GM21619 (cell line): ENCODE data around the gene TARS3.
"Not testable (repeated sequence)": the region's sequence is repeated elsewhere in the genome, so short reads cannot be mapped to it uniquely, and the experiment has no call there.

ENCODE experiments used
- ATAC-seq: cut with Tn5 transposase; IDR thresholded peaks from one replicate; pipeline ENCODE4 v1.9.1; 2021; ENCODE audit not compliant: unreplicated experiment

The TARS3 gene

GRCh38 chr15:101657171-101657570 lies 67.1 kb downstream of the TARS3 start:
- ATAC-seq: no peak

GRCh38 chr15:101654624-101655337 lies 69.5 kb downstream of the TARS3 start:
- ATAC-seq: not testable (repeated sequence)

- ATAC-seq: no peak
Measured at GRCh38 chr15:101654171-101654570, 70.1 kb downstream of the TARS3 start.

- no peak for ATAC-seq
Measured at GRCh38 chr15:101652786-101653430, 71.4 kb downstream of the TARS3 start.

GRCh38 chr15:101652098-101652785 lies 72.0 kb downstream of the TARS3 start, which contains the start of gene TM2D3:
TSS of gene TM2D3 (minus strand) at chr15:101652381. CDS start at chr15:101652361, 20 bp downstream.
- ATAC-seq: peak; percentile 88

- peak; percentile 30 for ATAC-seq
Measured at GRCh38 chr15:101651554-101652097, 72.6 kb downstream of the TARS3 start.

GRCh38 chr15:101650145-101650544 lies 74.1 kb downstream of the TARS3 start:
- ATAC-seq: no peak

DNA sequence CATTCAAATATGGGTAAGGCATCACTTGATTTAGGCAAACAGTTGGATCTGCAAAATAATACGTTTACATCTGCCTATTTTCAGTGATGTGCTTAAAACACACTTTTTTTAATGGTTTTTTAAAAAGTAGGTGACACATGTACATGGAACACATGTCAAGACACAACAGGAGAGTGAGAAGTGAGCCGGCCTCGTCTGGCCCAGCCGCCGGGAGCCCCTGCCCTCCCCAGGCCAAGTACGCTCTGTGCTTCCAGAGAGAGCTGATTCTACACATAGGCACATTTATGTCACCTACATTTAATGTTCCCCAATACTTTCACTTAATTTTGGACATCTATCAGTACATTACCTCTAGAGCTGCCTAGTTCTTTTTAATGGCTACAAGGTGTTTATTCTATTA lies 75.9 kb downstream of the TARS3 start:
- ATAC-seq: no peak

DNA sequence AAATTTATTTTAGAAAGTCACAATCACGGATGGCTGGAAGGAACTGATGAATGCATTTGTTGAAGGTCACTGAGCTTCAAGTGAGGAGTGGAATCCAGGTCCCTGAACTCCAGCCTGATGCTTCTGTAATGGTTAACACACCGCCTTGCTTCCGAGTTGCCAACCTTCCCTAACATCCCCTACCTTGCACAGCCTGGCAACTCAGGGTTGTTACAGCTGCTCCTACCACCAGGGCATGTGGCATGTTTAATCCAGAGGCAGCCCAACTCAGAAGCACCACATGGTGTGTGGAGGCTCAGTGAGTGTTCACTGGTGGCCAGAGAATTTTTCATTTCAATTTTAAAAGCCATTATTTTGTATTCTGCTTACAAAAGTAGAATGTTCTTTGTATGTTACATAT lies 77.0 kb downstream of the TARS3 start:
- no peak for ATAC-seq

DNA sequence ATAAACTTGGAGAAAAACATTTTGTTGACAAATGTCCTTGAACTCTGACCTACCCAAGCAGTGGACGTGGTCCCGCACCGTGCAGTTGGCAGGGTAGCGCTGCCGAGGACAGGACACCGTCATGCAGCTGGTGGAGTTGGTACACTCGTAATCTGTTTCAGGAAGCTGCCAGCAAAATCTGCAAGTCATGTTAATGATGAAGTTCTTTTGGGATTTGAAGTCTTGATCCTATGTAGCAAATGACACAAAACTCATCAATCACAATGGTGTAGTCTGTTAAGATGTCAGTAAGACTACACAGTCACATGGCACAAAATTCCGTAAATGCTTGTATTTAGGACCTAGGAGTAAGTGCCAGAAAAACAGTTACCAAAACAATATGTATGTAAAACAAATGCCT lies 77.6 kb downstream of the TARS3 start:
- ATAC-seq: no peak

DNA sequence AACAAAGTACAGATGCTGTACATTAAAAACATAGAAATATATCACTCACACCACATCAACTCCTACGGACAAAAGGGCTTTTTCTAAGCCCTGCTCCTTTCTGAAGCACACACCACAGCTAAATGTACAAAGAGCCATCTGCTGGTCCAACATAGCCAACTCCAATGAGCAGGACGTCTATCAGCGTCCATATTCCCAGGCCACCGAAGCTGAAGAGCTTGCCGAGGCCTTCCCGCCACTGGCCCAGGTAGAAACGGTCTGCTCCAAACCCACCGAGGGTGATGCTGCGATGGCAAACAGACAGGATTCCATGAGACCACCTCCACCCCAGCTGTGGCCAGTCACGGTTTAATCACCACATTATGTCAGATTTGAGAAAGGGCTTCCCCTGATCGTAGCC lies 81.9 kb downstream of the TARS3 start:
- ATAC-seq: no peak

DNA sequence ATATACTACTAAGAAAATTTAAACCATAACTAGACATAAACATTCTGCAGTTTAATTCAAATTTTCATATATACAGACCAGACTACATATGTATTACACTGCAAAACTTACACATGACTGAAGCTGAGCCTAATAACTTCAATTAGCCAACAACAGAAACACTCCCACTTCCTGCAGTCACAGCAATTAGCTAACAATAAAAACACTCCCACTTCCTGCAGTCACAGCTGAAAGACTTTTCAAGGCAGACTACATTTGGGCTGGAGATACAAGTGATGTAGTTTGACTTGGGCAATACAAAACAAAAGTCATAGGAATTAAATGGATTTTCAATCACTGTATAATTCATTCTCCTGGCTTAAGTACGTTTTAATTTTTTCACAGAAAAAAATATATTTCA lies 82.4 kb downstream of the TARS3 start:
- ATAC-seq: no peak

DNA sequence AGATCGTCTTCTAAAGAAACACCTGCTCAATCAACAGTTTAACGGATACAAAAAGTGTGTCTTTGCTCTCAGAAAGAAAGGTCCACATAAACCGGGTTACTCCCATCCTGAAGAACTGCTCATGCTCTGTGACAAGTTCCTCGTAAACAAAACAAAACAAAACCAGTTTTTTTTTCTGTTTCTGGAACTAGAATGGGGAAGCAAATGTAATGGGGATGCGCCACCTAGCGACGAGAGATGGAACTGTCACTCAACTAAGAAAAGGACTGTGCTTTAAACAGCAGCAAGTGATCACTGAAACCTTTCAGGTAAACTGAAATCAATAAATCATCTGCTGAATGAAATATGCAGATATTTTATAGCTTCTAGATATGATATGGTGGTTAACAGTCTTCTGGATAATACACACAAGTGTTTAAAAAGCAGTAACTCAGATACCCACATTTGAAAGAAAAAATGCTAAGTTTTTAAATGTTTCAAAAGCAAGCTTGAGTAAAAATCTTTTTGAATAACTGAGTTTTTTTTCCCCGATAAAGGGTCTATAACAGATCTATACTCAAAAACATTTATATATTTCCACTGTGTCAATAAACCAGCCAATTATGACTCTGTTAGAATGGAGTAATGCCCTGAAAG lies 83.0 kb downstream of the TARS3 start:
- peak; percentile 66 for ATAC-seq

GRCh38 chr15:101639667-101640066 lies 84.6 kb downstream of the TARS3 start:
- no peak for ATAC-seq

GRCh38 chr15:101637919-101638318 lies 86.4 kb downstream of the TARS3 start:
- ATAC-seq: no peak

DNA sequence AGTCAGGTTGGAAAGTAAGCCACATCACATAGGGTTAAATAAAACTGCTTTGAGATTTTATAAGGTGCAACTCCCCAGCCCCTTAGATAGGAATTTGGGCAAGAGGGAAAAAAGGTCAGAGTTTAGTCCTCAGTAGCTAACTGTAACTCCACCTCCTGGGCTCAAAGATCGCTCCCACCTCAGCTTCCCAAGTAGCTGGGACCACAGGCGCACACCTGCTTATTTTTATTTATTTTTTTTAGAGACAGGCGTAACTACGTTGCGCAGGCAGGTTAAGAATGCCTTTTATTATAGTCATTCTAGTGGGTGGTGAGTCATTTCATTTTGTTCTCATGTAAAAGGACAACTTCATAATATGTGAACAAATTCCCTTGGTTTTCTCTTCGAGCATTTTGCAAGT lies 86.8 kb downstream of the TARS3 start:
- ATAC-seq: no peak

- no peak for ATAC-seq
Measured at GRCh38 chr15:101637038-101637437, 87.2 kb downstream of the TARS3 start.

GRCh38 chr15:101635944-101636727 lies 88.1 kb downstream of the TARS3 start:
- no peak for ATAC-seq

GRCh38 chr15:101633356-101633755 lies 90.9 kb downstream of the TARS3 start:
- ATAC-seq: no peak

DNA sequence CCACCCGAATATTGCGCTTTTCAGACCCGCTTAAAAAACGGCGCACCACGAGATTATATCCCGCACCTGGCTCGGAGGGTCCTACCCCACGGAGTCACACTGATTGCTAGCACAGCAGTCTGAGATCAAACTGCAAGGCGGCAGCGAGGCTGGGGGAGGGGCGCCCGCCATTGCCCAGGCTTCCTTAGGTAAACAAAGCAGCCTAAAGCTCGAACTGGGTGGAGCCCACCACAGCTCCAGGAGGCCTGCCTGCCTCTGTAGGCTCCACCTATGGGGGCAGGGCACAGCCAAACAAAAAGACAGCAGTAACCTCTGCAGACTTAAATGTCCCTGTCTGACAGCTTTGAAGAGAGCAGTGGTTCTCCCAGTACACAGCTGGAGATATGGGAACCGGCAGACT lies 97.5 kb downstream of the TARS3 start:
- not testable (repeated sequence) for ATAC-seq
